ENCODE results near the gene CHST12.

Gene CHST12

DNA sequence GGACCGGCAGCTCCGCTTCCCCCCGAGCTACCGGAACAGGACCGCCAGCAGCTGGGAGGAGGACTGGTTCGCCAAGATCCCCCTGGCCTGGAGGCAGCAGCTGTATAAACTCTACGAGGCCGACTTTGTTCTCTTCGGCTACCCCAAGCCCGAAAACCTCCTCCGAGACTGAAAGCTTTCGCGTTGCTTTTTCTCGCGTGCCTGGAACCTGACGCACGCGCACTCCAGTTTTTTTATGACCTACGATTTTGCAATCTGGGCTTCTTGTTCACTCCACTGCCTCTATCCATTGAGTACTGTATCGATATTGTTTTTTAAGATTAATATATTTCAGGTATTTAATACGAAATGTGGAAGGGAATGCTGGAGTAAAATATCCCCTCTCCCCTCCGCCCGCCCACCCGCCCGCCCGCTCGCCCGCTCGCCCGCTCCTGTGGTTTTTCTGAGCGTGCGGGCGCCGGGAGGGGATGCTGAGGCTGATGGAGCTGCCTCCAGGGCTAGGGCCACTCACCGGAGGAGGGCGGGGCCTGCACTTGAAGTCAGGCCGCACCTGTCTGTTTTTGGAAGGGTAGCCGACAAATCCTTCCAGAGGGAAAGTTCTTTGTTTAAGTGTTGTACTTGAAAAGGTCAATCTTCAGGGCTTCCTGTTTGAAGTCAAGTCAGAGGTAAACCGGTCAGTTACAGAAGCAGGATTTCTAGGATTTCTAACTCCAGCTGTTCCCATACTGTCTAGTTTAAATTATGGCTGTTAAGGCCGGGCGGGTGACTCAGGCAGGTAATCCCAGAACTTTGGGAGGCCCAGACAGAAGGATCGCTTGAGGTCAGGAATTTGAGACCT, 30.5 kb downstream of the CHST12 start:
- DNase-seq (ENCODE audit: extremely low read depth in 1 of 2, low read depth in 1 of 2): no peak

GRCh38 chr7:2435146-2435545, 31.7 kb downstream of the CHST12 start:
- DNase-seq (ENCODE audit: extremely low read depth in 1 of 2, low read depth in 1 of 2): no peak

GRCh38 chr7:2436341-2437104, 33.1 kb downstream of the CHST12 start:
- DNase-seq (ENCODE audit: extremely low read depth in 1 of 2, low read depth in 1 of 2): no peak

GRCh38 chr7:2437136-2437535, 33.7 kb downstream of the CHST12 start:
- DNase-seq (ENCODE audit: extremely low read depth in 1 of 2, low read depth in 1 of 2): no peak

DNA sequence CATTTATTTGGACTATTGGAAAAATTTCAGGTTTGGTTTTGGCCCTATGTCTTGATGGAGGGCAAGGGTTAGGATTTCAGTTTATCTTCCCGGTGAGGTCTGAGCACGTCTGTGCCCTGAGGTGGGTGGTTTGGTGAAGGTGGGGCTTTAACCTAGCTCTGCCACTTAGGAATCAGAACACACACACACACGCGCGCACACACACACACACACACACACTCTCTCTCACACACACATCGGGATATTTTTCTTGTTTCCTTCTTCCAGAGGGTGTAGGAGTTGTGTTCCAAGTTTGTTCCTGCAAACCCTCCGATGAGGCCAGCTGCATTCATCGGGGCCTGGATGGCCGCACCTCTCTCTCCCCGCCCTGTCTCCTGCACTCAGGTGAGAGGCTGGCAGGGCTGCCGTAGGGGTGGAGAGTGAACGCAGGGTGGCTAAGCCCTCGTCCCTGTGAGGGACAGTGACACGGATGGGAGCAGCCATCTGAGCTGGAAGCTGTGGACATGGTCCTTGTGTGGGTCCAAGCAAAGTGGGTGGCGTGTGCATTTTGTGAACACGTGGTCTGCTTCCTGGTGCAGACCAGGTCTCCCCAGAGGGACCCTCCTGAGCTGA, 34.2 kb downstream of the CHST12 start:
- no peak for DNase-seq (ENCODE audit: extremely low read depth in 1 of 2, low read depth in 1 of 2)

GRCh38 chr7:2438186-2438585, 34.8 kb downstream of the CHST12 start:
- DNase-seq (ENCODE audit: extremely low read depth in 1 of 2, low read depth in 1 of 2): no peak

GRCh38 chr7:2438775-2439174, 35.4 kb downstream of the CHST12 start:
- no peak for DNase-seq (ENCODE audit: extremely low read depth in 1 of 2, low read depth in 1 of 2)

DNA sequence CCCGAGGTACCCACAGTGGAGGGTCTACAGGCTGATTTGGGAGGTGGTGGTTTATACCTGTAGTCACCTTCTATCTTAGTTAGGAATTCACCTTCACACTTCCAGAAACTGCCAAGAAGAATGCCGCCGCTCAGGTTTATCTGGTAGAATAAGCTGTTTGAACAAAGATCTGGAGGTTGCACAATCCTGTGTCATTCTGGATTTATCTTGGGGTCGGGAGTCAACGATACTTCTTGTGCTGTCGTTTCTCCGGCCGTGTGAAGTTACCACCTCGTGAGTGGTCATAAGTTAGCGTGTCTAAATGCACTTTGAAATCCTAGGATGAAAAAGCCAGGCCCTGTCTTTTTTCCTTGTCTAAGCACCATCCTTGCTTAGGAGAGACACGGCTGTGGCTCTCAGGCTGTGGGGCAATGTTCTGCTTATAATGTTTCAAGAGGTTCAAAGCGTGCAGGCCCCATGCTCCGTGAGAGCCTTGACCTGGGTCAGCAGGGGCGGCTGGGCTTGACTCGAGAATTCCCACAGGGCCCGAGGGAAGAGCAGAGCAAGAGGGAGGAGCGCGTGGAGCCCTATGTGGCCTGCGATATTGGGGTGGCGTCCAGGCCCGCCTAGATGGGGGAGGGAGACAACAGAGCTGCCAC, 37.3 kb downstream of the CHST12 start:
- no peak for DNase-seq (ENCODE audit: extremely low read depth in 1 of 2, low read depth in 1 of 2)

GRCh38 chr7:2441430-2442058, 38.1 kb downstream of the CHST12 start:
- DNase-seq (ENCODE audit: extremely low read depth in 1 of 2, low read depth in 1 of 2): no peak

- no peak for DNase-seq (ENCODE audit: extremely low read depth in 1 of 2, low read depth in 1 of 2)
These were observed 40.1 kb downstream of the CHST12 start for GRCh38 chr7:2443491-2443890.

DNA sequence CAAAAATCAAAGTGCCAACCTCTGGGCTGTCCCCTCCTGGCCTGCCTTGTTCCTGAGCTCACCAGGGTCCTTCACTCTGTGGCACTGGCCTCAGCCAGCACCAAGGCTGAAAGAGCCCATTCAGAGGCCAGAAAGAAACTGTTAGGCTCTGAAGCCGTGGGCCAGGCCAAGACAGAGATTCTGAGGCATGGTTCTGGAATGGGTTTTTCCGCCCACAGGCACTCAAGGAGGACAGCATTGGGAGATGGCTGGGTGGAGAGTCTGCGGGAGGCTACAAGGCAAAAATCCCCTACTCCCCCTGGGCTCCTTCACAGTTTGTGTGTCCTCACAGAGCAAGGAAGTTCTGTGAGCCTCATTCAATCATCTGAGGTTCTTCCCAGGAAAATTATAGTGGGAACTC, 41.1 kb downstream of the CHST12 start:
- no peak for DNase-seq (ENCODE audit: extremely low read depth in 1 of 2, low read depth in 1 of 2)

GRCh38 chr7:2445047-2445446, 41.6 kb downstream of the CHST12 start:
- no peak for DNase-seq (ENCODE audit: extremely low read depth in 1 of 2, low read depth in 1 of 2)

DNA sequence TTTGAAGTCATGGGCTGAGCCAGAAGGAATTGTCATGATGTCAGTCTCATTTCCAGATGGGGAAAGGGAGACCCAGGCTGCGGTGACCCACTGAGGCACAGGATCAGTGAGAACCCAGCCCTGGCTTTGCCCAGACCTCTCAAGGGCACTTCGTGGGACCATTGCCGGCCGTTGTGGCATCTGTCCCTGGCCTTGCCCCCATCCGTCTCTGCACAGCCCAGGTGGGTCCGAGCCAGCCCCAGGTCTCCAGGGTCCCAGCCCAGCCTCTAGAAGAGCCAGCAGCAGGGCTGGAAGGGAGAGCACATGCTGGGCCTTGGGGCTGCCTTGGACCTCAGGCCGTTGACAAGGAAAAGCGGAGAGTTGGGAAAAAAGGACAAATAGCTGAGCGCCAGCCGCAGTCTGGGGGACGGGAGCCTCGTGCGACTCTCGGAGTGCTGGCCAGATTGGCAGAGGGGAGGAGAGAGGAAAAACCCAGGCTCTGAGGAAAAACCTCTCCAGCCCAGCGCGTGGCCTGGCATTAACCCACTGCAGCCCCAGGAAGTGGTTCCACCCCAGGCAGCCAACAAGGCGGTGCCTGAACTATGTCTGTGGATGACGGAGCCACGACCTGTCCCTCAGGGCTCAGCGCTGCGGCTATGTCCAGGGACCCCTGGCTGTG, 42.6 kb downstream of the CHST12 start:
- no peak for DNase-seq (ENCODE audit: extremely low read depth in 1 of 2, low read depth in 1 of 2)

DNA sequence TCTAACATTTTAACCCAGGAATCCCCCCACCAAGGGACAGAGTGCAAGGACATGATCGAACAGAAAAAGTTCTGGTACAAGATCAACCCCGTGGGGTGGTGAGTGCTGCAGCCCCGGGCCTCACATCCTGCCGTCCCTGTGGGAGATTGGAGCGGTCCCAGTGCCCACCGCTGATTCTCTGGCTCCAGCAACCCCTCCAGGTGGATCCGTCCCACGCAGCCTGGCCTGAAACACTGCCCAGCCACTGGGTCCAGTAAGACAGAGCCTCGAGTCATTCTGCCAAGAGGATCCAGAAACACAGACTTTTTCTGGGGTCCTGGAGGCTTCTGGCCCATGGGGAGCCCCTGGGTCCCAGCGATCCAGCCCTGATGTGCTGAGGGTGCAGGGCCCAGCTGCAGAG, 43.3 kb downstream of the CHST12 start:
- DNase-seq (ENCODE audit: extremely low read depth in 1 of 2, low read depth in 1 of 2): no peak

- DNase-seq (ENCODE audit: extremely low read depth in 1 of 2, low read depth in 1 of 2): no peak
These were observed 47.0 kb downstream of the CHST12 start for GRCh38 chr7:2450198-2451107.

DNA sequence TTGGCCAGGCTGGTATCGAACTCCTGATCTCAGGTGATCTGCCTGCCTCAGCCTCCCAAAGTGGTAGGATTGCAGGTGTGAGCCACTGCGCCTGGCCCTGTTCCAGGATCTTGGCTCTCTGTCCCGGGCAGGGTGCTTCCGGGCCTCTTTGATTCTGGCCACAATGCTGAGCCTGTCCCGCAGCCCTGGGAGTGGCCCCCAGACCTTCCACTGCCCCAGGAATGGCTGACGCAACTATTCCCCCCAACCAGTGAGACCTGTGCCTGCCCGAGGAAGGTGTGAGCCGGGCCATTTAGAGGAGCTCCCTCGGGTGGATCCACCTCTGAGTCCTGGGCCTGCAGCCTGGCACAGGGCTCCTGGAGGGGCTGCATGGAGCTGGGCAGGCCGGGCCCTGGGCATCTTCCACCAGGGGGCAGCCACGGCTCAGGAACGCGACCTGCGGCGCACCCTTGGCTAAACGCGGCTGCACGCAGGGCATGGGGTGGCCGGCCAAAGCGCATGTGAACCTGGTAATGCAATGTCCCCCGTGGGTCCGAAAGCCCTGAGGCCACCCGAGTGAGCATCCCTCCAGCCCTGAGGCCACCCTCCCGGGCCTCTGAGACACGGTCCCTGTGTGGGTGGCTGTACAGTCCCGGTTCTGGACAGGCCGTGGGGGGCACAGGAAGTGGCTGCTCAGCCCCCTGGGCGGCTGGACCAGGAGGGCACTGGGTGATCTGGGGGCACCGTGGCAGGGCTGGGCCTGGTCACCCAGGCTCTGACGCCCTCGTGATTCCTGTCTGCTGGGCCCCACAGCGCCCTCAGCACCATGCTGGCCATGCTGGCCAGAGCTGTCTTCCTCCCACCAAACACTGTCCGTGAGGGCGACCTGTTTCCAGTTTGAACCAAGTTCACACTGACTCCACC, 48.0 kb downstream of the CHST12 start:
- DNase-seq (ENCODE audit: extremely low read depth in 1 of 2, low read depth in 1 of 2): peak; percentile 44 to 70

DNA sequence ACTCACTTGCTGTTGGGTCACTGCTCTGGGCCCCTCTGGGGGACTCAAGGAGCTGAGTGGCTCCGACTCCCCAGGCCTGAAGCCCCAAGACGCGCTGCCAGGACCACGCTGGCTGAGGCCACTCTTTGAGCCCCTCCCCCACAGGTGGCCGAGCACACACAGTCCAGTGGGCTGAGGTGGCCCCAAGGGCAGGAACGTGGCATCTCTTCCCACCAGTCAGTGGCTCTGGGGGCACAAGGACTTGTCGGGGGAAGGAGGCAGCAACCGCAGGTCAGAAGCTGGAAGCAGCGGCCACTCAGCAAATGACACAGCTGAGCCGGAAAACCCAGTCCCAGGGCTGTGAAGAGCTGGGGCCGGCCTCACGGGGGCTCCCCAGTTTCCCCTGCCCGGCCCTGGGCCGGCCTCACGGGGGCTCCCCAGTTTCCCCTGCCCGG, 48.7 kb downstream of the CHST12 start:
- no peak for DNase-seq (ENCODE audit: extremely low read depth in 1 of 2, low read depth in 1 of 2)

- DNase-seq (ENCODE audit: extremely low read depth in 1 of 2, low read depth in 1 of 2): no peak
These were observed 49.3 kb downstream of the CHST12 start for GRCh38 chr7:2452643-2453270.
